GM12801 (cell line): ENCODE data around the gene MED13L.

Experiments used
- CTCF ChIP-seq: IDR thresholded peaks from one replicate; pipeline ENCODE4 v1.5.1; 2011; ENCODE audit warnings: control low read depth; ENCODE audit not compliant: insufficient read length; ENCODE audit errors: extremely low read depth

The MED13L gene

GRCh38 chr12:116024769-116025168 lies 252.7 kb downstream of the MED13L start:
- no peak for TF ChIP-seq CTCF

- no peak for TF ChIP-seq CTCF
These were observed 258.1 kb downstream of the MED13L start for GRCh38 chr12:116019415-116019814.

- no peak for TF ChIP-seq CTCF
These were observed 259.2 kb downstream of the MED13L start for GRCh38 chr12:116018282-116018681.

- no peak for TF ChIP-seq CTCF
These were observed 262.0 kb downstream of the MED13L start for GRCh38 chr12:116015525-116015924.

- no peak for TF ChIP-seq CTCF
These were observed 264.7 kb downstream of the MED13L start for GRCh38 chr12:116012757-116013156.

- no peak for TF ChIP-seq CTCF
These were observed 266.3 kb downstream of the MED13L start for GRCh38 chr12:116011217-116011616.

GRCh38 chr12:116010467-116010866 lies 267.0 kb downstream of the MED13L start:
- TF ChIP-seq CTCF = no peak

- TF ChIP-seq CTCF = no peak
These were observed 267.7 kb downstream of the MED13L start for GRCh38 chr12:116009805-116010204.
